HCT116 (cell line): ENCODE measurements around the gene FSCN2. TPM values are rescaled to one million over a fixed set of nuclear protein-coding genes. Genes with fewer than 3 reads are reported as not detected.

Experiments used
- ATAC-seq: fragments of 200-7000 bp; cut with Tn5 transposase; 2 replicates; pipeline ENCODE4 v1.9.1; 2020; ENCODE audit warnings: mild to moderate bottlenecking, moderate library complexity
- BruUV-seq: library from RNA; stranded (reverse); fragments of 400-500 nt; replicated peaks from 2 replicates; lab custom pipeline; 2021; lab: Mats Ljungman, UMichigan
- CTCF ChIA-PET: fragments of 300-600 bp; sonication (Branson Sonifier 250); formaldehyde crosslinking; loops from one replicate; lab custom pipeline; 2021; ENCODE audit warnings: antibody characterized with exemption; lab: Charles Lee
- POLR2A ChIA-PET: fragments of 300-600, 350-600 bp; sonication (Branson Sonifier 250); formaldehyde crosslinking; loops from one replicate; lab custom pipeline; 2021; ENCODE audit warnings: antibody characterized with exemption; lab: Charles Lee
- RAD21 ChIA-PET, 2 experiments: fragments of 300-600 bp; sonication (Branson Sonifier 250); formaldehyde crosslinking; loops; one replicate each; lab custom pipeline; 2023; ENCODE audit warnings: low total read pairs in 2 of 2; ENCODE audit not compliant: uncharacterized antibody in 2 of 2, unreplicated experiment in 2 of 2, low non-redundant PET in 1 of 2; lab: Charles Lee
- DNase-seq: peaks from one replicate; pipeline ENCODE4 v3.0.0-alpha.2; 2010; ENCODE audit warnings: low read depth, low spot score
- H2AFZ ChIP-seq: fragments of 200-600 bp; shearing (Covaris generic), sonication (generic); 2 replicates; pipeline ENCODE4 v1.6.1; 2017; ENCODE audit warnings: low read depth, mixed run types, mixed read lengths, antibody characterized with exemption, low read length; ENCODE audit not compliant: poor library complexity, severe bottlenecking
- H3K27ac ChIP-seq: 2 replicates; pipeline ENCODE4 v1.5.1; 2012; ENCODE audit warnings: low read depth, low read length
- H3K27me3 ChIP-seq: fragments of 200-600 bp; sonication (generic); 2 replicates; pipeline ENCODE4 v1.6.1; 2016; ENCODE audit warnings: mixed run types, low read length, mixed read lengths; ENCODE audit not compliant: insufficient read depth
- H3K36me3 ChIP-seq, 2 experiments: fragments of 200-500 bp in 1 of 2; fragments of 200-600 bp in 1 of 2; sonication (Bioruptor generic) in 1 of 2; sonication (generic) in 1 of 2; 2 replicates each; pipeline versions ENCODE4 v1.5.1 to v1.6.1; 2014 to 2016; ENCODE audit warnings: low read length in 2 of 2, inconsistent platforms in 1 of 2, mixed read lengths in 1 of 2, mixed run types in 1 of 2; ENCODE audit not compliant: insufficient read depth in 2 of 2, control insufficient read depth in 1 of 2
- H3K4me1 ChIP-seq, 2 experiments: fragments of 200-600 bp in 1 of 2; sonication (generic) in 1 of 2; 2 replicates each; pipeline versions ENCODE4 v1.5.1 to v1.6.1; 2012 to 2017; ENCODE audit warnings: low read length in 2 of 2, inconsistent platforms in 1 of 2, mild to moderate bottlenecking in 1 of 2, mixed read lengths in 1 of 2, mixed run types in 1 of 2, moderate library complexity in 1 of 2; ENCODE audit not compliant: insufficient read depth in 2 of 2, control insufficient read depth in 1 of 2
- H3K4me2 ChIP-seq: fragments of 200-600 bp; sonication (generic); 2 replicates; pipeline ENCODE4 v1.6.1; 2017; ENCODE audit warnings: mixed run types, low read length, mixed read lengths
- H3K4me3 ChIP-seq, 2 experiments: fragments of 200-600 bp in 1 of 2; sonication (generic) in 1 of 2; replicated peaks in 1 of 2; 2 replicates each; pipeline ENCODE4 v1.5.1; 2011 to 2016; ENCODE audit warnings: low read length in 2 of 2, control low read depth in 1 of 2, low read depth in 1 of 2, mild to moderate bottlenecking in 1 of 2, mixed read lengths in 1 of 2, mixed run types in 1 of 2
- H3K79me2 ChIP-seq: fragments of 200-600 bp; sonication (generic); 2 replicates; pipeline ENCODE4 v1.6.1; 2017; ENCODE audit warnings: mild to moderate bottlenecking, mixed run types, low read length, moderate library complexity, mixed read lengths; ENCODE audit not compliant: insufficient read depth
- H3K9ac ChIP-seq: fragments of 200-600 bp; sonication (generic); 2 replicates; pipeline ENCODE4 v1.6.1; 2016; ENCODE audit warnings: low read length, mixed read lengths
- H3K9me2 ChIP-seq: fragments of 200-600 bp; sonication (generic), shearing (Covaris generic); 2 replicates; pipeline ENCODE4 v1.6.1; 2017; ENCODE audit warnings: mixed run types, mild to moderate bottlenecking, moderate library complexity; ENCODE audit not compliant: insufficient read depth
- H3K9me3 ChIP-seq, 2 experiments: fragments of 200-500 bp in 1 of 2; fragments of 200-600 bp in 1 of 2; sonication (Bioruptor generic) in 1 of 2; sonication (generic) in 1 of 2; 2 replicates each; pipeline ENCODE4 v1.6.1; 2014 to 2017; ENCODE audit warnings: low read length in 2 of 2, mixed read lengths in 2 of 2, inconsistent platforms in 1 of 2, low read depth in 1 of 2, mild to moderate bottlenecking in 1 of 2, mixed run types in 1 of 2, moderate library complexity in 1 of 2; ENCODE audit not compliant: control insufficient read depth in 1 of 2, insufficient read depth in 1 of 2
- H4K20me1 ChIP-seq: fragments of 200-600 bp; sonication (generic), shearing (Covaris generic); 2 replicates; pipeline ENCODE4 v1.6.1; 2017; ENCODE audit warnings: mixed run types, mild to moderate bottlenecking, moderate library complexity; ENCODE audit not compliant: insufficient read depth
- CEBPB ChIP-seq: IDR thresholded peaks from 2 replicates; pipeline ENCODE4 v1.6.1; 2012; ENCODE audit warnings: low read depth
- EGR1 ChIP-seq: IDR thresholded peaks from 2 replicates; pipeline ENCODE4 v1.6.1; 2012; ENCODE audit warnings: low read depth
- ELF1 ChIP-seq: IDR thresholded peaks from 2 replicates; pipeline ENCODE4 v1.6.1; 2012; ENCODE audit warnings: low read depth, borderline replicate concordance
- EZH2 ChIP-seq: fragments of 200-600 bp; sonication (generic); IDR thresholded peaks from 2 replicates; pipeline ENCODE4 v1.6.1; 2017; ENCODE audit warnings: antibody characterized with exemption, mixed run types
- EZH2phosphoT487 ChIP-seq: fragments of 200-600 bp; IDR thresholded peaks from 2 replicates; pipeline ENCODE4 v1.6.1; 2018; ENCODE audit warnings: antibody characterized with exemption, borderline replicate concordance
- FOSL1 ChIP-seq: IDR thresholded peaks from 2 replicates; pipeline ENCODE4 v1.6.1; 2012; ENCODE audit warnings: low read depth
- JUND ChIP-seq: IDR thresholded peaks from 2 replicates; pipeline ENCODE4 v1.6.1; 2012
- POLR2A ChIP-seq: IDR thresholded peaks from 2 replicates; pipeline ENCODE4 v1.7.0; 2011; ENCODE audit warnings: borderline replicate concordance; ENCODE audit not compliant: insufficient read depth, insufficient read length; ENCODE audit errors: extremely low read depth
- POLR2AphosphoS5 ChIP-seq: IDR thresholded peaks from 2 replicates; pipeline ENCODE4 v1.6.1; 2011; ENCODE audit warnings: mild to moderate bottlenecking, low read depth, low read length, moderate library complexity
- RAD21 ChIP-seq: IDR thresholded peaks from 2 replicates; pipeline ENCODE4 v1.6.1; 2012; ENCODE audit warnings: low read depth, mild to moderate bottlenecking
- SIN3A ChIP-seq: IDR thresholded peaks from 2 replicates; pipeline ENCODE4 v1.6.1; 2012; ENCODE audit warnings: low read depth
- SRF ChIP-seq: IDR thresholded peaks from 2 replicates; pipeline ENCODE4 v1.6.1; 2012; ENCODE audit warnings: low read depth
- TCF7L2 ChIP-seq: IDR thresholded peaks from 2 replicates; pipeline ENCODE4 v1.7.0; 2011; ENCODE audit warnings: borderline replicate concordance, inconsistent platforms; ENCODE audit not compliant: insufficient read depth, insufficient read length; ENCODE audit errors: extremely low read depth
- ZFX ChIP-seq: fragments of 450-650 bp; IDR thresholded peaks from 2 replicates; pipeline ENCODE4 v1.6.1; 2017
- ZNF274 ChIP-seq: fragments of 200-500 bp; sonication (Bioruptor generic); IDR thresholded peaks from 2 replicates; pipeline ENCODE4 v1.6.1; 2014; ENCODE audit warnings: mild to moderate bottlenecking, low read depth, low read length, inconsistent platforms
- intact Hi-C: fragments of 100-400 bp; cut with micrococcal nuclease; formaldehyde crosslinking; loops from 2 replicates; pipeline ENCODE4 v1.10.0; 2022
- total RNA-seq: library from RNA; stranded (reverse); gene quantifications from one replicate; pipeline ENCODE4 v1.2.1, GENCODE V29; 2021; ENCODE audit not compliant: unreplicated experiment
- TF ChIP-seq, protein P1 (sequence below): IDR thresholded peaks from 2 replicates; pipeline ENCODE4 v1.6.1; 2012; ENCODE audit warnings: low read depth
- TF ChIP-seq, protein P2 (sequence below): IDR thresholded peaks from 2 replicates; pipeline ENCODE4 v1.6.1; 2011; ENCODE audit warnings: mild to moderate bottlenecking, low read length, moderate library complexity; ENCODE audit not compliant: insufficient replicate concordance; ENCODE audit errors: extremely low read depth
- TF ChIP-seq, protein P3 (sequence below), 3 experiments: fragments of 200-600 bp in 1 of 3; sonication (generic) in 1 of 3; IDR thresholded peaks in 2 of 3; conservative IDR thresholded peaks in 1 of 3; 2 replicates each; pipeline ENCODE4 v1.5.1; 2012 to 2017; ENCODE audit warnings: low read depth in 2 of 3, low read length in 2 of 3, antibody characterized with exemption in 1 of 3, borderline replicate concordance in 1 of 3, control low read depth in 1 of 3, mild to moderate bottlenecking in 1 of 3, mixed read lengths in 1 of 3, mixed run types in 1 of 3, moderate library complexity in 1 of 3; ENCODE audit not compliant: insufficient read depth in 1 of 3

Gene FSCN2
- total RNA-seq, 1 experiment from 2014 or later, result 10.1 TPM

DNA sequence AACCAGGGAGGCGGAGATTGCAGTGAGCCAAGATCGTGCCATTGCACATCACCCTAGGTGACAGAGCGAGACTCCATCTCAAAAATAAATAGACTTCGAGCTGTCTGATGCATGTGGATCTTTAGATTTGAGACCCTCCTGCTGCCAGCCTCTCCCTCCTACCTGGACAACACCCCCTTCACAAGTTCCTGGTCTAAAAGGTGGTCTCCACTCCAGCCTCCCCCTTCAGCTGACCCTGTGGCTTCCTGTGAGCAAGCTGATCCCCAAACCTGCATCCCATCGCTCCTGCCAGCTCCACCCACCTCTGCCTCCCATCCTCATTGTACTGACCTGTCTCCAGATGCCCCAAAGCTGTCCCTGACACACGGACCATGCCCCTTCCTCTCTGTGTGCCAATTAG is 51.1 kb downstream of the FSCN2 start:
- ATAC-seq (no peak), DNase-seq (no peak)
- intact Hi-C loops, result no loop called here
- no peaks in the 10 kb centered on the region for H3K9me2 ChIP-seq
- H3K27me3 ChIP-seq, result no peaks in the 10 kb centered on the region
- CTCF ChIA-PET, result no interaction called here
- peaks cover 8% of the 10 kb centered on the region; the same call in 1 of the 2 replicates for H4K20me1 ChIP-seq
- POLR2A ChIA-PET, result no interaction called here
- peaks cover 41 to 60% of the 10 kb centered on the region in 2 experiments for H3K36me3 ChIP-seq
- H3K9me3 ChIP-seq, result no peaks in the 10 kb centered on the region
- H3K4me1 ChIP-seq, result peaks cover 24 to 42% of the 10 kb centered on the region in 2 experiments
- no peak for TF ChIP-seq ELF1
- TF ChIP-seq POLR2AphosphoS5, result no peak
- TF ChIP-seq, protein P1, sequence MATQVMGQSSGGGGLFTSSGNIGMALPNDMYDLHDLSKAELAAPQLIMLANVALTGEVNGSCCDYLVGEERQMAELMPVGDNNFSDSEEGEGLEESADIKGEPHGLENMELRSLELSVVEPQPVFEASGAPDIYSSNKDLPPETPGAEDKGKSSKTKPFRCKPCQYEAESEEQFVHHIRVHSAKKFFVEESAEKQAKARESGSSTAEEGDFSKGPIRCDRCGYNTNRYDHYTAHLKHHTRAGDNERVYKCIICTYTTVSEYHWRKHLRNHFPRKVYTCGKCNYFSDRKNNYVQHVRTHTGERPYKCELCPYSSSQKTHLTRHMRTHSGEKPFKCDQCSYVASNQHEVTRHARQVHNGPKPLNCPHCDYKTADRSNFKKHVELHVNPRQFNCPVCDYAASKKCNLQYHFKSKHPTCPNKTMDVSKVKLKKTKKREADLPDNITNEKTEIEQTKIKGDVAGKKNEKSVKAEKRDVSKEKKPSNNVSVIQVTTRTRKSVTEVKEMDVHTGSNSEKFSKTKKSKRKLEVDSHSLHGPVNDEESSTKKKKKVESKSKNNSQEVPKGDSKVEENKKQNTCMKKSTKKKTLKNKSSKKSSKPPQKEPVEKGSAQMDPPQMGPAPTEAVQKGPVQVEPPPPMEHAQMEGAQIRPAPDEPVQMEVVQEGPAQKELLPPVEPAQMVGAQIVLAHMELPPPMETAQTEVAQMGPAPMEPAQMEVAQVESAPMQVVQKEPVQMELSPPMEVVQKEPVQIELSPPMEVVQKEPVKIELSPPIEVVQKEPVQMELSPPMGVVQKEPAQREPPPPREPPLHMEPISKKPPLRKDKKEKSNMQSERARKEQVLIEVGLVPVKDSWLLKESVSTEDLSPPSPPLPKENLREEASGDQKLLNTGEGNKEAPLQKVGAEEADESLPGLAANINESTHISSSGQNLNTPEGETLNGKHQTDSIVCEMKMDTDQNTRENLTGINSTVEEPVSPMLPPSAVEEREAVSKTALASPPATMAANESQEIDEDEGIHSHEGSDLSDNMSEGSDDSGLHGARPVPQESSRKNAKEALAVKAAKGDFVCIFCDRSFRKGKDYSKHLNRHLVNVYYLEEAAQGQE, result no peak
- TF ChIP-seq SRF, result no peak
- TF ChIP-seq JUND, result no peak
- TF ChIP-seq SIN3A, result no peak
- no peak for TF ChIP-seq ZNF274
- no peak for TF ChIP-seq EZH2phosphoT487
- no peak for TF ChIP-seq CEBPB
- TF ChIP-seq TCF7L2, result no peak
- no peak for TF ChIP-seq ZFX
- TF ChIP-seq EGR1, result no peak
- TF ChIP-seq, protein P2, sequence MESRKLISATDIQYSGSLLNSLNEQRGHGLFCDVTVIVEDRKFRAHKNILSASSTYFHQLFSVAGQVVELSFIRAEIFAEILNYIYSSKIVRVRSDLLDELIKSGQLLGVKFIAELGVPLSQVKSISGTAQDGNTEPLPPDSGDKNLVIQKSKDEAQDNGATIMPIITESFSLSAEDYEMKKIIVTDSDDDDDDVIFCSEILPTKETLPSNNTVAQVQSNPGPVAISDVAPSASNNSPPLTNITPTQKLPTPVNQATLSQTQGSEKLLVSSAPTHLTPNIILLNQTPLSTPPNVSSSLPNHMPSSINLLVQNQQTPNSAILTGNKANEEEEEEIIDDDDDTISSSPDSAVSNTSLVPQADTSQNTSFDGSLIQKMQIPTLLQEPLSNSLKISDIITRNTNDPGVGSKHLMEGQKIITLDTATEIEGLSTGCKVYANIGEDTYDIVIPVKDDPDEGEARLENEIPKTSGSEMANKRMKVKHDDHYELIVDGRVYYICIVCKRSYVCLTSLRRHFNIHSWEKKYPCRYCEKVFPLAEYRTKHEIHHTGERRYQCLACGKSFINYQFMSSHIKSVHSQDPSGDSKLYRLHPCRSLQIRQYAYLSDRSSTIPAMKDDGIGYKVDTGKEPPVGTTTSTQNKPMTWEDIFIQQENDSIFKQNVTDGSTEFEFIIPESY, result no peak
- no peak for TF ChIP-seq EZH2
- no peak for TF ChIP-seq POLR2A
- TF ChIP-seq, protein P3, sequence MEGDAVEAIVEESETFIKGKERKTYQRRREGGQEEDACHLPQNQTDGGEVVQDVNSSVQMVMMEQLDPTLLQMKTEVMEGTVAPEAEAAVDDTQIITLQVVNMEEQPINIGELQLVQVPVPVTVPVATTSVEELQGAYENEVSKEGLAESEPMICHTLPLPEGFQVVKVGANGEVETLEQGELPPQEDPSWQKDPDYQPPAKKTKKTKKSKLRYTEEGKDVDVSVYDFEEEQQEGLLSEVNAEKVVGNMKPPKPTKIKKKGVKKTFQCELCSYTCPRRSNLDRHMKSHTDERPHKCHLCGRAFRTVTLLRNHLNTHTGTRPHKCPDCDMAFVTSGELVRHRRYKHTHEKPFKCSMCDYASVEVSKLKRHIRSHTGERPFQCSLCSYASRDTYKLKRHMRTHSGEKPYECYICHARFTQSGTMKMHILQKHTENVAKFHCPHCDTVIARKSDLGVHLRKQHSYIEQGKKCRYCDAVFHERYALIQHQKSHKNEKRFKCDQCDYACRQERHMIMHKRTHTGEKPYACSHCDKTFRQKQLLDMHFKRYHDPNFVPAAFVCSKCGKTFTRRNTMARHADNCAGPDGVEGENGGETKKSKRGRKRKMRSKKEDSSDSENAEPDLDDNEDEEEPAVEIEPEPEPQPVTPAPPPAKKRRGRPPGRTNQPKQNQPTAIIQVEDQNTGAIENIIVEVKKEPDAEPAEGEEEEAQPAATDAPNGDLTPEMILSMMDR (IDR thresholded peaks at IDR 0.05 in 2 of 3, conservative IDR thresholded peaks at IDR 0.05 in 1 of 3; ENCODE audit: borderline replicate concordance in 1 of 3, insufficient read depth in 1 of 3, low read depth in 2 of 3, low read length in 2 of 3), result no peak
- TF ChIP-seq FOSL1, result no peak
- TF ChIP-seq RAD21, result no peak
- H3K4me2 ChIP-seq, result no peak overlapping the region
- H3K9ac ChIP-seq, result no peak overlapping the region
- no TSS peak for BruUV-seq
- H3K79me2 ChIP-seq, result peaks cover 68% of the 10 kb centered on the region; the same call in 1 of the 2 replicates
- H3K4me3 ChIP-seq, result no peak overlapping the region
- no peak overlapping the region for H3K27ac ChIP-seq
- RAD21 ChIA-PET, result no interaction called here
- no peak overlapping the region for H2AFZ ChIP-seq
